CD4-positive, alpha-beta memory T cell (primary cell): Measurements from ENCODE around the gene SLC34A3. TPM values are rescaled to one million over a fixed set of nuclear protein-coding genes. Genes with fewer than 3 reads are reported as not detected.
A peak's percentile ranks its signal among the peaks of the same experiment; 100 is the strongest.

Experiments
- CTCF ChIA-PET: fragments of 350-600 bp; sonication (Branson Sonifier 250); formaldehyde crosslinking; loops from one replicate; lab custom pipeline; 2021; ENCODE audit warnings: inconsistent platforms; ENCODE audit not compliant: partially characterized antibody; lab: Charles Lee
- POLR2A ChIA-PET: fragments of 350-600 bp; sonication (Branson Sonifier 250); formaldehyde crosslinking; loops from one replicate; lab custom pipeline; 2021; ENCODE audit not compliant: partially characterized antibody; lab: Charles Lee
- DNase-seq, 5 donors: peaks; one replicate each; pipeline versions ENCODE4 v3.0.0 to v3.0.0-alpha.2; 2020 to 2022; ENCODE audit warnings: mixed read lengths in 1 of 5
- H3K27ac ChIP-seq: one replicate; pipeline ENCODE4 v1.7.0; 2013; ENCODE audit warnings: low read depth, low read length
- H3K27me3 ChIP-seq: 2 replicates; pipeline ENCODE4 v1.7.0; 2013; ENCODE audit warnings: mild to moderate bottlenecking, low read length, moderate library complexity; ENCODE audit not compliant: insufficient read depth
- H3K36me3 ChIP-seq: 2 replicates; pipeline ENCODE4 v1.7.0; 2013; ENCODE audit warnings: mild to moderate bottlenecking, low read length, moderate library complexity; ENCODE audit not compliant: insufficient read depth
- H3K4me1 ChIP-seq: 2 replicates; pipeline ENCODE4 v1.7.0; 2013; ENCODE audit warnings: mild to moderate bottlenecking, low read length, moderate library complexity; ENCODE audit not compliant: insufficient read depth
- H3K4me3 ChIP-seq, 2 donors: one replicate each; pipeline ENCODE4 v1.7.0; 2013; ENCODE audit warnings: low read length in 2 of 2, mild to moderate bottlenecking in 1 of 2
- H3K9me3 ChIP-seq, 2 donors: one replicate each; pipeline ENCODE4 v1.7.0; 2013; ENCODE audit warnings: low read length in 2 of 2, control low read depth in 1 of 2; ENCODE audit not compliant: control insufficient read depth in 1 of 2
- H3K27ac Mint-ChIP-seq, 7 donors: one replicate each; pipeline ENCODE4 v1.8.0; 2020 to 2021; ENCODE audit warnings: mixed read lengths in 7 of 7, mild to moderate bottlenecking in 6 of 7, inconsistent platforms in 3 of 7, moderate library complexity in 3 of 7
- H3K27me3 Mint-ChIP-seq, 2 donors: one replicate each; pipeline ENCODE4 v1.8.0; 2020 to 2021; ENCODE audit warnings: mixed read lengths in 2 of 2
- H3K36me3 Mint-ChIP-seq, 2 donors: one replicate each; pipeline ENCODE4 v1.8.0; 2020 to 2021; ENCODE audit warnings: mixed read lengths in 2 of 2, inconsistent platforms in 1 of 2, mild to moderate bottlenecking in 1 of 2
- H3K4me1 Mint-ChIP-seq, 4 donors: one replicate each; pipeline ENCODE4 v1.8.0; 2020 to 2021; ENCODE audit warnings: mixed read lengths in 4 of 4, mild to moderate bottlenecking in 1 of 4
- H3K4me3 Mint-ChIP-seq, 8 donors: one replicate each; pipeline ENCODE4 v1.8.0; 2020 to 2021; ENCODE audit warnings: mixed read lengths in 8 of 8, mild to moderate bottlenecking in 7 of 8, moderate library complexity in 6 of 8, inconsistent platforms in 3 of 8
- H3K9me3 Mint-ChIP-seq, 8 donors: one replicate each; pipeline ENCODE4 v1.8.0; 2020 to 2021; ENCODE audit warnings: mixed read lengths in 8 of 8, mild to moderate bottlenecking in 5 of 8, inconsistent platforms in 3 of 8, moderate library complexity in 1 of 8
- intact Hi-C: fragments of 100-400 bp; cut with micrococcal nuclease; formaldehyde crosslinking; loops from one replicate; pipeline ENCODE4 v1.15.1; 2023
- polyA plus RNA-seq, 2 donors: library from polyadenylated mRNA; unstranded; fragments of 300-500 nt; fragmentation: Illumina TruSeq; gene quantifications; one replicate each; pipeline ENCODE4 v1.2.3, GENCODE V29; 2021
- total RNA-seq, 2 experiments: library from RNA; stranded (reverse); gene quantifications; one replicate each; pipeline ENCODE4 v1.2.3, GENCODE V29; 2021

Gene SLC34A3
- total and polyA plus RNA-seq, 4 experiments from 2014 or later: not detected

GRCh38 chr9:137252555-137253506 lies 22.1 kb downstream of the SLC34A3 start:
- ChIA-PET POLR2A (interaction anchor here (1.1 to 10.6 kb wide), 3 partner anchors 12 to 52 kb away, joined by 3 to 260 read pairs (median 3); partner anchors contain the start of gene TUBB4B), CTCF (interaction anchor here (2.0 kb wide), 1 partner anchor 16 kb away, joined by 10 read pairs; no protein-coding TSS in a partner anchor)
- Mint-ChIP-seq H3K4me3 (peak overlapping the region in 1 of 8 donors; percentile 89), H3K36me3 (peaks cover 0 to 3% of the 10 kb centered on the region in 2 donors), H3K27me3 (no peaks in the 10 kb centered on the region), H3K9me3 (peaks cover 0 to 3% (median 0%) of the 10 kb centered on the region in 8 donors), H3K27ac (no peak overlapping the region), H3K4me1 (peaks cover 2 to 24% (median 10%) of the 10 kb centered on the region in 4 donors)
- H3K9me3 ChIP-seq: no peaks in the 10 kb centered on the region
- no peak overlapping the region for H3K4me3 ChIP-seq
- peak in 1 of 5 donors; percentile 36 for DNase-seq
- H3K27me3 ChIP-seq: no peaks in the 10 kb centered on the region
- intact Hi-C loops: no loop called here
- H3K4me1 ChIP-seq: peaks cover 25% of the 10 kb centered on the region
- no peaks in the 10 kb centered on the region for H3K36me3 ChIP-seq
- no peak overlapping the region for H3K27ac ChIP-seq

- intact Hi-C loops: no loop called here
- CTCF ChIA-PET: interaction anchor here (0.9 to 2.0 kb wide), 7 partner anchors 11 to 158 kb away, joined by 3 to 10 read pairs (median 3); partner anchors contain the start of gene TUBB4B
- H3K27ac ChIP-seq: peak overlapping the region; percentile 56
- peak in 1 of 5 donors; percentile 40 for DNase-seq
- Mint-ChIP-seq H3K9me3 (peaks cover 0 to 3% (median 0%) of the 10 kb centered on the region in 8 donors), H3K36me3 (peaks cover 0 to 3% of the 10 kb centered on the region in 2 donors), H3K4me1 (peaks cover 2 to 24% (median 10%) of the 10 kb centered on the region in 4 donors), H3K4me3 (peak overlapping the region; percentile 81 to 89 (median 85)), H3K27ac (peak overlapping the region in 5 of 7 donors; percentile 50 to 79 (median 74)), H3K27me3 (no peaks in the 10 kb centered on the region)
- H3K4me1 ChIP-seq: peaks cover 25% of the 10 kb centered on the region
- POLR2A ChIA-PET: interaction anchor here (0.9 to 10.6 kb wide), 11 partner anchors 13 to 167 kb away, joined by 3 to 260 read pairs (median 5); partner anchors contain the start of genes ANAPC2, MAN1B1, RNF208 and SSNA1
- H3K9me3 ChIP-seq: no peaks in the 10 kb centered on the region
- H3K36me3 ChIP-seq: peaks cover 5% of the 10 kb centered on the region
- no peaks in the 10 kb centered on the region for H3K27me3 ChIP-seq
- peak overlapping the region in 1 of 2 donors; percentile 81 for H3K4me3 ChIP-seq
Observed at GRCh38 chr9:137253717-137254623, 23.3 kb downstream of the SLC34A3 start.

- DNase-seq: peak; percentile 89 to 98 (median 94)
- Histone ChIP-seq H3K4me3 (peak within 1 kb of the TSS; percentile 66 to 81), H3K27ac (peak within 1 kb of the TSS; percentile 69), H3K9me3 (no peaks in the 10 kb centered on the region), H3K36me3 (peaks cover 8% of the 10 kb centered on the region), H3K4me1 (peaks cover 25% of the 10 kb centered on the region), H3K27me3 (no peaks in the 10 kb centered on the region)
- Mint-ChIP-seq H3K9me3 (peaks cover 0 to 3% (median 0%) of the 10 kb centered on the region in 8 donors), H3K4me1 (peaks cover 2 to 24% (median 10%) of the 10 kb centered on the region in 4 donors), H3K36me3 (peaks cover 2 to 5% of the 10 kb centered on the region in 2 donors), H3K27me3 (no peaks in the 10 kb centered on the region), H3K27ac (peak within 1 kb of the TSS; percentile 43 to 92 (median 77)), H3K4me3 (peak within 1 kb of the TSS; percentile 88 to 94 (median 92))
- ChIA-PET POLR2A (interaction anchor here (0.6 to 10.6 kb wide), 14 partner anchors 11 to 168 kb away, joined by 3 to 260 read pairs (median 5); partner anchors contain the start of genes ANAPC2, CYSRT1, EXD3 and MAN1B1), CTCF (interaction anchor here (0.9 to 2.0 kb wide), 7 partner anchors 12 to 159 kb away, joined by 3 to 10 read pairs (median 3); partner anchors contain the start of gene TUBB4B)
- intact Hi-C loops: loop anchor here (1.0 kb wide), 3 partner anchors 14 to 169 kb away; partner anchors contain the start of genes MAN1B1 and TUBB4B
Observed at GRCh38 chr9:137254624-137255447, 24.1 kb downstream of the SLC34A3 start, which contains the start of gene NELFB. Gene NELFB (plus strand): TSS chr9:137255327.

- H3K4me3 Mint-ChIP-seq: peak overlapping the region; percentile 88 to 94 (median 92)
- peaks cover 0 to 3% (median 0%) of the 10 kb centered on the region in 8 donors for H3K9me3 Mint-ChIP-seq
- Histone ChIP-seq H3K36me3 (peaks cover 8% of the 10 kb centered on the region), H3K9me3 (no peaks in the 10 kb centered on the region), H3K27me3 (no peaks in the 10 kb centered on the region), H3K27ac (peak overlapping the region; percentile 69), H3K4me3 (peak overlapping the region; percentile 66 to 78), H3K4me1 (peaks cover 25% of the 10 kb centered on the region)
- peaks cover 2 to 5% of the 10 kb centered on the region in 2 donors for H3K36me3 Mint-ChIP-seq
- intact Hi-C loops: loop anchor here (1.0 kb wide), 3 partner anchors 14 to 169 kb away; partner anchors contain the start of genes MAN1B1 and TUBB4B
- ChIA-PET POLR2A (interaction anchor here (0.6 to 10.6 kb wide), 17 partner anchors 10 to 447 kb away, joined by 3 to 260 read pairs (median 5); partner anchors contain the start of genes ANAPC2, CYSRT1, EXD3 and MAN1B1), CTCF (interaction anchor here (0.6 to 2.5 kb wide), 7 partner anchors 15 to 138 kb away, joined by 3 to 14 read pairs (median 3); partner anchors contain the start of gene TUBB4B)
- H3K4me1 Mint-ChIP-seq: peaks cover 2 to 24% (median 10%) of the 10 kb centered on the region in 4 donors
- DNase-seq: peak in 1 of 5 donors; percentile 56
- peak overlapping the region in 6 of 7 donors; percentile 43 to 92 (median 65) for H3K27ac Mint-ChIP-seq
- H3K27me3 Mint-ChIP-seq: no peaks in the 10 kb centered on the region
Observed at GRCh38 chr9:137255448-137256114, 24.9 kb downstream of the SLC34A3 start.

- H3K27ac Mint-ChIP-seq: peak overlapping the region in 1 of 7 donors; percentile 71
- H3K27me3 Mint-ChIP-seq: no peaks in the 10 kb centered on the region
- intact Hi-C loops: no loop called here
- Histone ChIP-seq H3K36me3 (peaks cover 8% of the 10 kb centered on the region), H3K27ac (no peak overlapping the region), H3K4me3 (peak overlapping the region; percentile 66 to 78), H3K27me3 (no peaks in the 10 kb centered on the region), H3K4me1 (peaks cover 25% of the 10 kb centered on the region), H3K9me3 (no peaks in the 10 kb centered on the region)
- H3K9me3 Mint-ChIP-seq: peaks cover 0 to 3% (median 0%) of the 10 kb centered on the region in 8 donors
- peak overlapping the region; percentile 88 to 94 (median 92) for H3K4me3 Mint-ChIP-seq
- ChIA-PET CTCF (interaction anchor here (0.6 to 2.5 kb wide), 4 partner anchors 16 to 138 kb away, joined by 3 to 14 read pairs (median 6); partner anchors contain the start of genes NRARP and TUBB4B), POLR2A (interaction anchor here (0.6 to 10.6 kb wide), 12 partner anchors 9 to 448 kb away, joined by 3 to 260 read pairs (median 6); partner anchors contain the start of genes ANAPC2, EXD3, MAN1B1 and NOXA1)
- no peak for DNase-seq
- peaks cover 2 to 5% of the 10 kb centered on the region in 2 donors for H3K36me3 Mint-ChIP-seq
- peaks cover 2 to 25% (median 10%) of the 10 kb centered on the region in 4 donors for H3K4me1 Mint-ChIP-seq
Observed at GRCh38 chr9:137256362-137256761, 25.7 kb downstream of the SLC34A3 start.
